ENCODE measurements around the gene PRKG1.
A peak's percentile ranks its signal among the peaks of the same experiment; 100 is the strongest.
"Not testable (repeated sequence)": the region's sequence is repeated elsewhere in the genome, so short reads cannot be mapped to it uniquely, and the experiment has no call there.

Gene PRKG1

GRCh38 chr10:51231754-51232153 is 157.5 kb downstream of the PRKG1 start:
- peak in 1 of 2 experiments; percentile 11 for DNase-seq

GRCh38 chr10:51233337-51234100 is 159.2 kb downstream of the PRKG1 start:
- no peak for DNase-seq

GRCh38 chr10:51235865-51236264 is 161.6 kb downstream of the PRKG1 start:
- DNase-seq, result no peak

- DNase-seq, result no peak
Observed at GRCh38 chr10:51239006-51239405, 164.7 kb downstream of the PRKG1 start.

DNA sequence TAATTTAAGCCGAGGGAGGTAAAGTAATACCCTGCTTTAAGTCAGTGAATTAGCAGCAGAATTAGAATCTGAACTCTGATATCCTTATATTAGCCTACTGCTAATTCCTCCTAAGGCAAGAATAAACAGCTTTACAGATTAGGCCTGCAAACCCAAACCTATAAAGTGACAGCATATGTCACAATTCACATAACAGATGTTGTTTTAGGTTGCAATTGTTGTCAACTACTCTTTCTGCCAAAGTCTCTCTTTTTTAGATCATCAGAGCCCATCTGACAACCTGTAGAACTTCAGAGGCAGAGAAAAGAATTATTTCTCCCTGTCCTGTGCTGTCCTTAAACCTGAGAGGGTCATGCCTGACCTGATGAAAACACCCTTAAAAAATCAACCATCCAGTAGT is 167.2 kb downstream of the PRKG1 start:
- peak in 1 of 2 experiments; percentile 21 for DNase-seq

DNA sequence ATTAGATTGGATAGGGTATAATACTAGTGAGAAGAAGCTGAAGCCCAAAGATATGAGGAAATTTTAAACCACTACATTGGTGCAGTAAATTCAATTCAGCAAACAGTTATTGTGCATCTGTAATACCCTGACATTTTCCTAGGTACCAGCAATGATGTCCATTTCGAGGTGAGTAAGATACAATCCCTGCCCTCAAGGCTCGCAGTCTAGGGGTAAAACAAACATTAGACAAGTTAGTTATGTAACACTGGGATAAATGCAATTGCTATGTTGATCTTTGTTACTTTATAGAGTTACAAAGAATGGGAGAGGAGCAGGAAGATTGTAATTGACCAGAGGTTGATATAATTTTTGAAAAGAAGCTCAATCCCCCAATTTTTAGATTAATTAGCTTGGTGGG is 168.1 kb downstream of the PRKG1 start:
- no peak for DNase-seq

DNA sequence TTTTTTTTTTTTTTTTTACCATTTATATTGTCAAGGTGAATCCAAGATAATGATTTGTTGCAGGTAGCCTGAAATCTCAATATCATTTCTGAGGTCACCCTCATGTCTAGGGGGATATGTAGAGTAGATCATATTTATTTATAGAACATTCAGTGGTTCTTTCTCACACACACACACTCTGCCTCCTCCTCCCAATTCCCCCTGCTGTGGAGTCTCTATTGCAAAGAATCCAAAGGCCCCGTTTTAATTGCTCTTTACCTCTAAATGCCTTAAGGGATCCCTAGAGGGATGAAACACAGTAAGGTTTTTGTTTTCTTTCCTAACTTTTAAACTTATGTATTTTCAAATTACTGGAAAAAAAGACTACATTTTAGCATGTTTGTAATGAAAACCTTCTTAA is 170.0 kb downstream of the PRKG1 start:
- no peak for DNase-seq

GRCh38 chr10:51244748-51245490 is 170.6 kb downstream of the PRKG1 start:
- DNase-seq, result no peak

DNA sequence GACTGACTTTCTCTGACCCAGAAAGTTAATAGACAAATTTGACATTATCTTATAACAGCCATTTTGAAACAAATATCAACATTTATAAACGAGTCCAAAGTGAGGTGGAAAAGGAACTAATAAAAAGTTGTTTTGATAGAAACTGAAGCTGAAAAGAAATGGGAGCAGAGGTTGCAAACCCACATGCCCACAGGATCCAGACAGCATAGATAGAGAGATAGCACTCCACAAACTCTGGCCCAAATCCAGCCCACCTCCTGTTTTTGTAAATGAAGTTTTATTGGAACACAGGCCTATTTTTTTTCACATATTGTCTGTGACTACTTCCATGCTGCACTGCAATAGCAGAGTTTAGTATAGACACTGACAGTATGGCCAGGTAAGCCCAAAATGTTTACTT is 171.9 kb downstream of the PRKG1 start:
- no peak for DNase-seq

DNA sequence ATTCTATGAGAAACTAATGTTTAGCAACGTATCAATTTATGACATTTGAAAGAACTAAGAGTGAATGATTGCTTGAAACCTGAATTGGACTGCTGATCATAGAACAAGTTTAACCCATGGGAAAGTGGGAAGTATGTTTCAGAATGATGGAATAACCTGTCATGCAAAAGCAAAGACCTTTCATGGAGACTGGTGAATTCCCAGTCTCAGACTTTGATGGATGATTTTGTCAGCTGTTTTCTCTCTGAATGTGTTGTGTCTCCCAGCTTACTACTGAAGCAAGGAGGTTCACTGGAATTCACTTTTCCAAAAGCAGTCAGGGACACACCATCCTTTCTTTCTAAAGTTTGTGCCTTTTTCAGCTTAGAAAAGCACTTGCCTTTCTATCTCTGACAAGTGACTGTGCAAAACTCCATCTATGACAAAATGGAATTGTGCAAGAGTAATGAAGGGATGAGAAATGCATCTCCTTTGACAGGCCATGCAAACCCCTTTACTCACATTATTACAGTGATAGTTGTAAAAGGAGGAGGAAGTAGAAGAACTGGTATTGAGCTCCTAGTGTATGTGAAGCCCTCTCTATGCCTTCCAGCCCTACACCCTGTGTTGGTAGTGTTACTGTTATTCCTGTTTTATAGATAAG is 176.1 kb downstream of the PRKG1 start:
- no peak for DNase-seq

GRCh38 chr10:51251110-51251509 is 176.8 kb downstream of the PRKG1 start:
- no peak for DNase-seq

DNA sequence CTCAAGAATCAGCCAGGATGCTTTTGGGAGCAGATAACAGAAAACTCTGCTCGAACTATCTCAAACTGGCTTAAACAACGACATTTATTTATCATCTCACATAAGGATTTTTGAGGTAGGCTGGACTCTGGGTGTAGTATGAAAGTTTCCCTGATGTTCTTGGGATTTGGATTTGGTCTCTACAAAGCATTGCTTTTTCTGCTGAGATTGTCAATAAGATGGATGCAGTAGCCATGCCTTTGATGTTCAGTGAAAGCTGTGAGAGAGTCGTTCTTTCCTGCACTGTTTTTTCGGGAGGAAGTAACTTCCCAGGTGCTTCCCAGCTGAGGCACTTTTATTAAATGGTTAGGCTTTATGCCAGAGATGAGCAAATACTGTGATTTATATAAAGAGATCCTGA is 181.1 kb downstream of the PRKG1 start:
- DNase-seq, result no peak

- no peak for DNase-seq
Observed at GRCh38 chr10:51257511-51258248, 183.4 kb downstream of the PRKG1 start.

- DNase-seq, result no peak
Observed at GRCh38 chr10:51260376-51260775, 186.1 kb downstream of the PRKG1 start.

- no peak for DNase-seq
Observed at GRCh38 chr10:51266496-51266895, 192.2 kb downstream of the PRKG1 start.

DNA sequence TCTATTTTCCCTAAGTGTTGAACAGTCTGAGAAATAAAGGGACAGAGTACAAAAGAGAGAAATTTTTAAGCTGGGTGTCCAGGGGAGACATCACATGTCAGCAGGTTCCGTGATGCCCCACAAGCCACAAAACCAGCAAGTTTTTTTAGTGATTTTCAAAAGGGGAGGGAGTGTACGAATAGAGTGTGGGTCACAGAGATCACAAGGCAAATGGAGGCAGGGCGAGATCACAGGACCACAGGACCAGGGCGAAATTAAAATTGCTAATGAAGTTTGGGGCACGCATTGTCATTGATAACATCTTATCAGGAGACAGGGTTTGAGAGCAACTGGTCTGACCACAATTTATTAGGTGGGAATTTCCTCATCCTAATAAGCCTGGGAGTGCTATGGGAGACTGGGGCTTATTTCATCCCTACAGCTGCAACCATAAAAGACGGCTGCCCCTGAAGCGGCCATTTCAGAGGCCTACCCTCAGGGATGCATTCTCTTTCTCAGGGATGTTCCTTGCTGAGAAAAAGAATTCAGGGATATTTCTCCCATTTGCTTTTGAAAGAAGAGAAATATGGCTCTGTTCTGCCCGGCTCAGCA is 193.8 kb downstream of the PRKG1 start:
- DNase-seq, result not testable (repeated sequence)

- DNase-seq, result no peak
Observed at GRCh38 chr10:51269821-51270220, 195.5 kb downstream of the PRKG1 start.

DNA sequence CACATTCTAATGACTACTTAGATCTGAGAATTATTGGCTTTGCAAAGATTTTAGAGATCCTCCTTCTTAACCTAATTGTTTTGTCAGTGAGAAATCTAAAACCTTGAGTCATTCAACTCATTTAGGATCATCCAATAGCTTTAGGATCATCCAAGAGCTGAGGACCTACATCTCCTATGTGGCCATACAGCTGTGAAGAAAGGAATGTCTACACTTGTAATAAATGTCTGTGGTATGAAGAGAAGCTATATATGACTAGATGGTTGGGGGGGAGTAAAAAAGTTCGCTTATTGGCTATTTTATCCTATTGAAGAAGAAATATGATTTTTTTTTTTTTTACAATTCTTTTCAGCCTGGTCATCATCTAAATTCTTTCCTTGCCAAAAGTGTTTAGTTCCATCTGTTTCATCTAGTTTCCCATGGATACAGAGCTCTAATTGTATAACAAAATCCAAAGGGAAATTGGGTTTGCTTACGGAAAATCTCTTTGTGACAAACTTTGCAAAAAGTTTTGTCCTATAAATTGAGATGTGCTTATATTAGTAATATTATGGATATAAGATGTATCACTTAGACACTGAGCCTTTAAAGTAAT is 196.7 kb downstream of the PRKG1 start:
- DNase-seq, result no peak

GRCh38 chr10:51272099-51272498 is 197.8 kb downstream of the PRKG1 start:
- DNase-seq, result not testable (repeated sequence)

- DNase-seq, result peak in 1 of 2 experiments; percentile 29
Observed at GRCh38 chr10:51272555-51272954, 198.3 kb downstream of the PRKG1 start.

GRCh38 chr10:51273574-51273973 is 199.3 kb downstream of the PRKG1 start:
- DNase-seq, result no peak

- DNase-seq, result not testable (repeated sequence)
Observed at GRCh38 chr10:51276097-51276496, 201.8 kb downstream of the PRKG1 start.

Measured in NCI-H446 (cell line).